Activated CD8-positive, alpha-beta memory T cell treated with anti-CD3 and anti-CD28 coated beads, Interleukin-2, amount 50 U/mL, for 48 hours (primary cell): Measurements from ENCODE around the gene BCKDK.

ENCODE experiments used
- DNase-seq: peaks from one replicate; pipeline ENCODE4 v3.0.0-alpha.2; 2020

Gene BCKDK

DNA sequence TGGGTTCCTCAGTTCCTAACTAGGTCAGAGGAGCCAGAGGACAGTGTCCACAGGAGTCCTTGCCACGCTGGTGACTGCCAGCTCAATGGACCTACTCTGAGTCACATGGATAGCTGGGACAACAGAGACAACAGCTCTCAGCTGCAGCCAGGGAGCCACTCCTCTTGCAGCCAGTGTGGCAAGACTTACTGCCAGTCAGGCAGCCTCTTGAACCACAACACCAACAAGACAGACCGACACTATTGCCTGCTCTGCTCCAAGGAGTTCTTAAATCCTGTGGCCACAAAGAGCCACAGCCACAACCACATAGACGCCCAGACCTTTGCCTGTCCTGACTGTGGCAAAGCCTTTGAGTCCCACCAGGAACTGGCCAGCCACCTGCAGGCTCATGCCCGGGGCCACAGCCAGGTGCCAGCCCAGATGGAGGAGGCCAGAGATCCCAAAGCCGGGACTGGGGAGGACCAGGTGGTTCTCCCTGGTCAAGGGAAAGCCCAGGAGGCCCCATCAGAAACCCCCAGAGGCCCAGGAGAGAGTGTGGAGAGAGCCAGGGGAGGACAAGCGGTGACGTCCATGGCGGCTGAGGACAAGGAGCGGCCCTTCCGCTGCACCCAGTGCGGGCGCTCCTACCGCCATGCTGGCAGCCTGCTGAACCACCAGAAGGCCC is 27.3 kb upstream of the BCKDK start:
- DNase-seq, result no peak

DNA sequence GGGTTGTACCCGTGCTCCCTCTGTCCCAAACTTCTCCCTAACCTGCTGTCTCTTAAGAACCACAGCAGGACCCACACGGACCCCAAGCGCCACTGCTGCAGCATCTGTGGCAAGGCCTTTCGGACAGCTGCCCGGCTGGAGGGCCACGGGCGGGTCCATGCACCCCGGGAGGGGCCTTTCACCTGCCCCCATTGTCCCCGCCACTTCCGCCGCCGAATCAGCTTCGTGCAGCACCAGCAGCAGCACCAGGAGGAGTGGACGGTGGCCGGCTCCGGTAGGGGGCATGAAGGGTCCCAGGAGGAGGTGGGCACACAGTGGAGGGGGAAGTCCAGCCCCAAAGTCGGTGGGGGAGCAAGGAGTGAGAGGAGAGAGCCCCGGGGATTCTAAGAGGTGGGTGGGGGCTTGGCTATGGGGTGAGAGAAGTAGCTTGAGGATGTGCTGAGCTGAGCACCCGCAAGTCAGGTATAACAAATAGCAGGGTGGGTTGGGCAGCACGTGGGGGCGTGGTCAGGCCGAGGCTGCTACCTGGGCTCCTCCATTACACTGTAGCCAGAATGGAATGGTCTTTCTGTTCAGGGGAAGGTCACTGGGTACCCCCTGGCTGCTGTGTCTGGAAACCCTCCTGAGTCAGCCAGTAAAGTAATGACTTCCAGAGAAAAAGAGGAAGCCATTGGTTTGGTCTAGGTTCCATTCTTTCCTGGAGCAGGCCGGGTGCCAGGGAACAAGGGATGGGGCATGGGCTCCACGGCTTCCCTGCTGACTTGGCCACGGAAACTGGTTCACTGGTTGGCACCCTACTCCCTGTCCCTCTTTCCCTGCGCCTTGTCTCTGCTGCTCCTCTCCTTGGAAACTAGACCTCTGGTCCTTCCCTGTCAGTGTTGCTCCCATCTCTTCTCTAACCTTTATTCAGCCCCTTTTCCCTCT is 26.5 kb upstream of the BCKDK start:
- no peak for DNase-seq

DNA sequence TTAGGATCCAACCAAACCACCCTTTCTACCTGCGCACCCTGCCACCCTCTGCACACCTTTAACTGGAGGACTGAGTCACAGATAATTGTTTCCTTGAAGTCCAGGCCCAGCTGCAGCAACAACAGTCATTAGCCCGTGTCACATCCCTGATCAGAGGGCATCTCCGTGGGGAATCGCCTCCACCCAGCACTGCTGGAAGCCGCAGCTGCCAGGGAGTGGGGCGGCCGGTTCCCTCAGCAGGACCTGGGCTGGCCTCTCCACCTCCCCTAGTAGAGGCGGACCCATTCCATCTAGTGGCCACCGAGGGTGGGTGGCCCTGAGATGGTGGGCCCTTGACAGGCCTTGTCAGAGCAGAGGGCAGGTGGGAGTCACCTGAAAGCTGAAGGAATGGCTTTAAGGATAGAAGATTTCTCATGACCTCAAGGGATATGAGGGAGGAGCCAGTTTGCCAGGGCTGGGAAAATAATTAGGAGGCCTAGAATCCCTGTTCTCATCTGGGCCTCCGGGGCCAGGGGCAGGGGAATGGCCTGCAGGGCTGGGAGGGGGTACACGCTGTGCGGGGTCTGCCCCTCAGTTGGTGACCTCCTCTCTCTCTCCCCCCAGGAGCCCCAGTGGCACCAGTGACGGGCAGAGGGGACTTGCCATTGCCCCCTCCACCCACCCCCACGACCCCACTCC is 25.7 kb upstream of the BCKDK start:
- DNase-seq, result no peak

DNA sequence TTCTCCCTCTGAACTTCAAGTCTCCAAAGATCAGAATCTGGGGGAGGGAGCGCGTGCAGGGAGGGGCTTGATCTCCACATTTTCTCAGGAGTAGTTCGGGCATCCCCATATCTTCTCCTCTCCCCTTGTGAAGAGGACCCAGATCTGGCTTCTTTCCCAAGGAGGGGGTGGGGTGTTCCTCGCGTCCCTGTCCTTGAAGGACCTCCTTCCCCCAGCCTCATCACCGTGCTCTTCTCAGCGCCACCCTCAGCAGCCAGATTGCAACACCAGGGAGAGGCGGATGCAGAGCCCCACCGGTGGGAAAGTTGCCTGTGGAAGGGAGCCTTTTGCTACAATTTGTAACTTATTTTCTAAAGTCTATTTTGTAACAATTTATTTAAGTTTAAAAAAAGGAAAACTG is 25.1 kb upstream of the BCKDK start:
- DNase-seq, result no peak

DNA sequence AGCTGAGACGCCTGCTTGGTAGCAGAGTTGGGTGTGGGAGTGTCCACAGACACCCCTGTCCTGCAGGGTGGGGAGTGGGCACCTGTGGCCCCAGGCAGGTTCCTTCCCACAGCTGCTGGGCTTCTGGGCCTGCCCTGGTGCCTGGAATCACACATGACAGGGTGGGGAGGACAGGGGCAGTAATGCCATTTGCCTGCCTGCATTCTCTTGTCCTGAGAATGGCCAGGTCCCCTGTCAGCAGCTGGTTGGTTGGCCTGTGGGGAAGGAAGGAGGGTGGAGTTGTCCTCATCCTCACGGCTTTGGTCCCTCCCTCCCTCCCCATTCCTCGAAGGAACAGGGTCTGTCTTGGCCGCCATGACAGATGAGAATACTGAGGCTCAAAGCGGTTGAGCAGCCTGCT is 24.6 kb upstream of the BCKDK start:
- no peak for DNase-seq

DNA sequence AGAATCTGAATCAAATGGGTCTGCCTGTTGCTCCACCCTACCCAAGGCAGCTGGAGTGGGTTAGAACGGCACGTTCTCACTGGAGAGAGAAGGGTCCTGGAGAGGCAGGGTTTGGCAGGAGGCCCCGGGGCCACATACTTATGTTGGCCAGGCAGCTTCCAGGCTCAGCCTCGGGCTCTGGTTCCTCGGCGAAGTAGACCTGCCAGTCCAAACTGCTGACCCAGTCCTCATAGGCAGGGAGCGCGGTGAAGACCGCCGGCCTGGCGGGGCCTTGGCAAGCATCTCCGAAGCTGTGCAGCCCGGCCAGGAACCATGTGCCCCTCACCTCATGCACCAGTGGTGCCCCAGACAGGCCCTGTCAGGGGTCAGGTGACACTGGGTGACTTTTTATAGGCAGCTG is 24.2 kb upstream of the BCKDK start:
- no peak for DNase-seq

DNA sequence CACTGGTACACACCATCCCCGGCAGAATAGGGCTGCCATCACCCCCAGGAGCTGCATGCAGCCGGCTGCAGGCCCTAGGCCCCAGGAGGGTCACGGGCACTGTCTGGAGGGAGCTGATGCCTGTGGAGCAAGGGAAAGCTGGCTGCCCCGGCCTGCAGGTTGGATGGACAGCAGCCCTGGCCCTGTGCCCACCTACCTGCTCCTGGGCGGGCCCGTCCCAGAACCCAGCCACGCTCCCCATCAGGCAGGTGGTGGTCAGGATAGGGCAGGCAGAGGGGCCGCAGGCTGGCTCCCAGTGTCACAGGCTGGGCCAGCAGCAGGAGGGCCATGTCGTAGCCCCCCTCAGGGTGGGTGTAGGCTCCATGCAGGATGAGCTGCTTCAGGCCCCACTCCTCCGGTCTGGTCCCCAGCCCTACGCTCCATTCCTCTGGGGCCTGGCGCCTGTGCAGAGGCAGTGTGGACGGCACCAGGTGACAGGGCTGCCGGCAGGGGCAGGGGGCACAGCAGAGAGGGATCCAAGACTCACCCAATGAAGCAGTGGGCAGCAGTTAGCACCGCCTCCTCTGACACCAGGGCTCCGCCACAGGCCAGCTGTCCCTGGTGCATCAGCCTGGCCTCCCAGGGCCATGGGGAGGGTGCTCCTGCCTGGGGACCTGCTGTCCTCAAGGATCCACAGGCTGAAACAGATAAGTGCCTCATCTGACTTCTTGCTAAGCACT is 23.4 kb upstream of the BCKDK start:
- DNase-seq, result no peak

DNA sequence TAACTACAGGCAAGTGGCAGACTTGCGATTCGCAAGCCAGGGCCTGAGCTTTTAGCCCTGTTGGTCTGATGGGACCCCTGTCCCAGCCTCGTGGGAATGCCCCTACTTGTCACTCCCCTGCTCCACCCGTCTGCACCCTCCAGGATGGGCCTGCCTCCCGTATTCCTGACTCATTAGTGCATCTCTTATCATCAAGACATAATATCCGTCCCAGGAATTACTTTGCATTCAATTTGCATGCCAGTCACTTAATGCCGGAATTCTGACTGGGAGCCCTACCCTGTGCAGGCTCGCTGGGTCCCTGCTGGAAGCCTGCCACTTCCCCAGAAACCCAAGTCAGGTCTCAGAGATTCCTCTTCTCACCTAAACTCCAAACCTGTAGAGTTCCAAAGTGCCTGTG is 22.8 kb upstream of the BCKDK start:
- no peak for DNase-seq

DNA sequence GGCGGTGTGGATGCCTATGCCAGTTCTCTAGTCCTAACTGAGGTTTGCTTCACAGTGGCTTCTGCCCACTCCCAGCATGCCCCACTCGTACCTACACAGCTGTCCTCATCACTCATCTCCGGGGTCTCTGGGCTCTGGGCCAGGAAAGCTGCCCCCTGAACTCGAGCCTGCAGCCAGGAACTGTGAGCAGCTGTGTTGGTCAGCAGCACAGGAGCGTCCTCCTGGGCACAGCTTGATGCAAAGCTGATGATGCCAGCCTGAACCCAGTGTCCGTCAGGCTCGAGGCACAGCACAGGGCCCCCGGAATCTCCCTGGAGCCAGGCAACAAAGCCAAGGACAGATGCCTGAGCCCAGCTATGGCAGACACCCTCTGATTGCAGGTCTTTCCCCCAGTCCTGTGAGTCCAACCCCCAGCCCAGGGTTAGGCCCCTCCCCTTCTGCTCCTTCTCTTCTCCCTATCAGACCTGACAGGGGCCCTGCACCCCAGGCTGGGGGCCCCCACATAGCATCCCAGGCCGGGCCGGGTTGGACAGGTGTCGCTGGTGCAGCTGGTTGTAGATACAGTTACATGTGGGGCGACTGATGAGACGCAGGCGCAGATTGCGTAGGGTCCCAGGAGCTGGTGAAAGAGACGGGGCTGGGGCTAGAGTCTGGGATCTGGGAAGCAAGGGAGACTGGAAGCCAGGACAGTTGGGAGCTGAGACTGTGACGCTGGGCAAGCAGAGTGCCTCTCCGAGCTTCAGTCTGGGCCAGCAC is 22.1 kb upstream of the BCKDK start:
- no peak for DNase-seq

DNA sequence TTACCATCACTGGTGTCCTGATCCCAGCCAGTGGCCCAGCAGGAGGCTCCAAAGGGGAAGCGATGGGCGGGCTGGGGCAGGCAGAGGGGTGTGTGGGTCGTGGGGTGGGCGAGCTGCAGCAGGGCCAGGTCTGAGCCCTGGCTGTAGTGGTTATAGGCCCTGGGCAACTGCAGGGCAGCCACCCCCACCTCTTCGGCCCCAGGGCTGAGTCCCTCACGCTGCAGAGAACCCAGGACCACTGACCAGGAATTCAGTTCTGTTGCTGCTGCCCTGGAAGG is 21.6 kb upstream of the BCKDK start:
- DNase-seq, result no peak

DNA sequence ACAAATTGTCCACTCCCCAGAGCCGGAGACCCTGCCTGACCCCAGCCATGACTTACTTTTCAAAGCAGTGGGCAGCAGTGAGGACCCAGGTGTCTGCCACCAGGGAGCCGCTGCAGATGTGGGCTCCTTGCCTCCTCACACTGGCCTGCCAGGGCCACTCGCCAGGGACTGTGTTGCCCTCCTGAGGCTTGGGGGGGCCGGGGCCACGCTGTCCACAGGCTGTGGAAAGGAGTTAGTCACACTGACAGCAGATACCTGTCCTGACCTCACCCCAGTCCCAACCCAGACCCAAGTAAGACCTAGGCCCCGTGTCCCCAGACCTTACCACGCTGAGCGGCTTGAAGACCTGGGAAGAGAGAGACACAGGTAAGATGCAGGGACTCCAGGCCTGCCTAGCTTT is 20.7 kb upstream of the BCKDK start:
- no peak for DNase-seq

DNA sequence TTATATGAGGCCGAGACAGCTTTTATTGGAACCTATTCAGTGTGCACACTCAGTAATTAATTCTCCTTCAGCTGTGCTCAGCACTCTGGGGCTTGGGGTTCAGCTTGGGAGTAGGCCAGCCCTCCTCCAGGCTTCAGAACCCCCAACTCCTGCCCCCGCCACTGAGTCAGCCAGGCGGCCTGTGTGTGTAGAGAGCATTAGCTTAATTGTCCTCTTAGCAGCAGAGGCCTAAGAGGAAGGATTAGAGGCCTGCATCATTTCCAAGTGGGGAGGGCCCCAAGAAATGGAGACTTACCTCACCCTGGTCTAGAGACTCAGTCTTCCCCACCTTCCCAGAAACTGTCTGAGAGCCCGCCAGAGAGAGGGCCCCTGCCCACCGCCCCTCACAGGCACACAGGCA is 20.2 kb upstream of the BCKDK start:
- no peak for DNase-seq

DNA sequence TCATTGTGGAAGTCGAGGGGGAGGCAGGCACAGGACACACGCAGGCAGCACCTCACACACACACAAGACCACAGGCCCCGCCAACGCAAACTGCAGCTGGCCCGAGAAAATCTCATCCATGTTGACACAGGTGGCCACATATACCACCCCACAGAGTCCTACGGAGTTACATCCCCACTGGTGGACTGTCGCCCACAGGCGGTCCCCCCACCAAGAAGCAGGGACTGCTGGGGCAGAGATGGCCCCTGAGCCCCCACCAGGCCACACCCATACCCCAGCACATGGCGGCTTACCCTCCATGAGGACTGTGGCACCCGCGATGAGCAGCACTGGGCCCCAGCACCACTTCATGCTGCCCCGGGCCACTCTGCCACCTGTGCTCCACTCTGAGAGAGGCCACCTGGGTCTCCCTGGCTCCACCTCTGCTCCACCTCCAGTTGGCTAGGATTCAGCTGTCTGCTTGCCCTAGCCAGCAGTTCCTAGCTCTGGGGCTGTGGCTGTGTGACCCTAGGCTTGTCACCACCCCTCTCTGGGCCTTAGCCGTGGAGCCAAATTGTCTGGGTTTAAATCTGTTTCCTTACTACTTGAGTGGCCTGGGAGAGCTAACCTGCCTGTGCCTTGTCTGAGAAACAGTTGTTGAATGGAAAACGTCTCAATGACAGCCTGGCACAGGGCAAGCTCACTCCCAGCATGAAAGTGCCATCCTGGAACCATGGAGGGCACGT is 19.6 kb upstream of the BCKDK start, which contains the start of gene PRSS53:
PRSS53 (minus strand) TSS at position 485 of the 725 bp plus-strand sequence; CDS start at position 351, 134 bp downstream.
- no peak for DNase-seq

DNA sequence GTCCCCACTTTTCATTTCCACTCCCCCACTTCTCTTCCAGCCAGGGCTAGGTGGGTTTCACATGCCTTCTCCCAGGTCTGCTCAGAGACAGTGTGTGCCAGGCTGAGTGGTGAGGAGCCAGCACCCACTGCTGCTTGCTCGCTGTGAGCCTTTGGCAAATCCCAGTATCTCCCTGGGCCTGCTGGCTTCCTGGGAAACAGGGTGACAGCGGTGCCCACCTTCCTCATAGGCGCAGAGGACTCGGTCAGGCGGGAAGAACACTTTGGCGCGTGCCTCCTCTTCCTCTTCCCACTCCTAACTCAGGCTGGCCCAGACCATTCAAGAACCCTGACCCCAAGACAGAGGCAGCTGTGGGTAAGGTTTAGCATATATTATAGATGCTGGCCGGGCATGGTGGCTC is 19.0 kb upstream of the BCKDK start:
- no peak for DNase-seq

DNA sequence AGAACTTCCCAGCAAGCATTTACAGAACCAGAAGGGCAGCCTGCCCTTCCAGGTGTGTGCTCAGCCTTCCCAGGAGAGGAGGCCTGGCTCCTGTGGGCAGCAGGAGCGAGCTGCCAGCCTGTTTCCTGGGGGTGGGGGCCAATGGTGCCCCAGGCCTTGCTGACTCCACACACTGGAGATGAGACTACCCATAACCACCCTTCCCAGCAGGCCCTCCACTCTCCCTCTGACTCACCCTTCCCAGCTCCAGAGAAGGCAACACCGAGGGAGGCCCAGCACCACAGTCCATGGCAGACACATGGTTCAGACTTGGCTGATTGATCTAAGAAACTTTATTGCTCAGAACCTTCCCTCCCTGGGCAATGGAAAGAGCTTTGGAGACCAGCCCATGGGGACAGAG is 17.6 kb upstream of the BCKDK start:
- no peak for DNase-seq

DNA sequence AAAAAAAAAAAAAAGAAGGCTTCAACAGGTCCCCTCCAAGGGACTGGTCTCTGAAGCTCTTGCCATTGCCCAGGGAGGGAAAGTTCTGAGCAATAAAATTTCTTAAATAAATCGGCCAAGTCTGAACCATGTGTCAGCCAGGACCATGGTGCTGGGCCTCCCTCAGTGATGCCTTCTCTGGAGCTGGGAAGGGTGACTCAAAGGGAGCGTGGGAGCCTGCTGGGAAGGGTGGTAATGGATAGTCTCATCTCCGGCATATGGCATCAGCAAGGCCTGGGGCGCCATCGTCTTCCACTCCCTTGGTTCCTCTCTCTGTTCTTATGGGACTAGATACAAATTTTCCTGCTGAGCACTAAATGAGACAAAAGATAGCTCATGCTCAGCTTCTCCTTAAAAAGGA is 15.9 kb upstream of the BCKDK start:
- DNase-seq, result no peak

DNA sequence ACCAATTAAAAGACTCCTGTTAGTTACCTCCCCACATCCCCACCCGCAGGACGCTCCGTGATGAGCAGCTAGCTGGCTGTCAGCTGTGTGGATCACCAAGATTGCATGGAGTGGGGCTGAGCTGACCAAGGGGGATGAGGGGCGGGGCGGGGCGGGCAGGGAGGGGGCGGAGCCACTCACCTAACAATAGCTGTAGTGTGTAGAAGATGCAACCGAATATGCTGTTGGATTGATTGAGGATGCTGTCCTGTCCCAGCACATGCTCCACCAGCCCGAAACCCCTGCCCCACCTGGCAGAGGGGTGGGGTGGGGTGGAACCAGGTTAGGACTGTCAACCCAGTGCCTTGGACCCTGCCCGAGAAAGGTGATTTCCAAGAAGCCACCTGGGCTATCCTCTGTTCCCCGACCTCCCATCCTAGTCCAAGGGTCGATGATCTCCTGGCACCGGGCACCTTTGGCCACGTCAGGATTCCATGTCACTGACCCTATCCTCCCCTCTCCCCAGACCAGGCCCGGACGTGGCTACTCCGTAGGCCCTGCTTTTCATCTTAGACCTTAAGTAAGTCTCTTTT is 15.0 kb upstream of the BCKDK start:
- no peak for DNase-seq

DNA sequence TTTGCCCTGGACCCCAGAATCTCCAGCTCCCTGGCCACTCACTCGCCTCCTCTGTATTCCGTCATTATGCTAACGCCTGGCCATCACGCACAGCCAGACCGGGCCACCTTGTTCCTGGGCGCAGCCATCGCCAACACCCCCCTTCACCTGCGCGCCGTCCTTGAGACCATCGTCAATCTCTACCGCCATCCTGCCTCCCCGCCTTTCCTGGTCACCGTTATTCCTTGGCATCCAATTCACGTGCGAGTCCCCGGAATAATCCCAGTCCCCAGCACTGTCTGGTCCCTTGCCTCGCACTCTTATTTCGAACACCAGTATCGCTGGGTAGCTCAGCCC is 14.1 kb upstream of the BCKDK start:
- DNase-seq, result no peak

DNA sequence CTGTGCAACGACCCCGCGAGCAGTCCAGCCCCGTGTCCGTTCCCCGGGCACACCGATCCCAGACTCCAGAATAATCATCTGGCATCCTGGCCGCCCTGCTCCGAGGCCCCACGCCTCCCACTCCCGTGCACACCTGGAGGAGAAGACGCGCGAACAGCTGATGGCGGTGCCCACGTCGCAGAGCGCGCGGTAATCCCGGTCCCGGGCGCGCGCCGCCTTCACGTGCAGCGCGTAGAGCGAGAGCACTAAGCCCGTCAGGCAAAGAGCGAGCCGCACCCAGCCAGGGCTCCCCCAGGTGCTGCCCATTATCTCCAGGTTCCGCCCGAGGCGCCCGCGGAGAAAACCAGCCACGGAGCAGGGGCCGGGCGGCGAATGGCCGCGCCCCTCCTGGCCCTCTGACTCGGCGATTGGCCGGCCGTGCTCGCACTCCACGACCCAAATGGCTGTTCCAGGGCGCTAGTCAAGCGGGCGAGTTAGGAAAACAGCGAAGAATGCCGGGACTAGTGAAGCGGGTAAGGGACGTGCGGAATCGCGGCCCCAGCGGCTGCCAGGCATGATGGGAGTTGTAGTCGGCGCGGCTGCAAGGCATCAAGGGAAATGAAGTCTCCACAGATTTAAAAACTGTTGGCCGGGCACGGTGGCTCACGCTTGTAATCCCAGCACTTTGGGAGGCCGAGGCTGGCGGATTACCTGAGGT is 13.6 kb upstream of the BCKDK start, which contains the start of gene VKORC1:
VKORC1 (minus strand) TSS at position 374 of the 697 bp plus-strand sequence; CDS start at position 306, 68 bp downstream.
- peak; percentile 91 for DNase-seq

DNA sequence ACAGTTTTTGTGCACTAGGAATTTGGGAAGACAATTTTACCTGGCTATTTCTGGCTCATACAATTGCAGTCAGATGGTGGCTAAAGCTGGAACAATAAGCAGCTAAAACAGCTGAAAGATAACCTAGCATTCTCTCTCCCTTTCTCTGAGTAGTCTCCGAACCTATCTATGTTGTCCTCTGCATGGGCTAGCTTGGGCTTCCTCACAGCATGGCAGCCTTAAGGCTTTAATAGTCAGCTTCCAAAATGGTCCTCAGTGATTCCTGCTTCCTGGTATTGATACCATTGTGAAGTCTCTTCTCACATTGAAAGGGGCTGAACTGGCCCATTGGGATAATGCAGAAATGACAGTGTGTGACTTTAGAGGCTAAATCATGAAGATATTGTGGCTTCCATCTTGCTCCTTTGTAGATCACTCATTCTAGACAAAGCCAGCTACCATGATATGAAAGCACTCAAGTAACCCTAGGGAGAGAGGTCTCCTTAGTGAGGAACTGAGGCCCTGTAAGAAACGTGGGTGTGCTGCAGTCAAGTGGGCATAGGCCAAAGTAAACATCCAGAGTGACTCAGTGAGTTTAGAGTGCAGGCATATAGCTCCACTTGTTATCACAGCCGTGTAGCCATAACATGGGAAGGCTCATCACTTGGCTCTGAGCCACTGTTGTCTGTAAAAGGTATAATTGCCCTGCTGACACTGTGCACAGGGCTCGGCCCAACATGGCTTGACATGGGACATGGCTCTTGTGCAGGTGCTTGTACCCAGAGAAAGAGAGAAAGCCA is 8.1 kb upstream of the BCKDK start:
- no peak for DNase-seq
